Ovary (tissue), 3 donors: Measurements from ENCODE around the gene SLC37A1.

Experiments used
- EP300 ChIP-seq: sonication (generic); formaldehyde crosslinking; IDR thresholded peaks from one replicate; pipeline ENCODE4 v1.6.1; 2017; ENCODE audit warnings: antibody characterized with exemption
- POLR2A ChIP-seq: fragments of 450-650 bp; IDR thresholded peaks from one replicate; pipeline ENCODE4 v1.6.1; 2017; ENCODE audit warnings: antibody characterized with exemption, mild to moderate bottlenecking, moderate library complexity
- TF ChIP-seq, protein P1 (sequence below), 3 donors: fragments of 450-650 bp in 2 of 3; fragments of 200-600 bp in 1 of 3; IDR thresholded peaks; one replicate each; pipeline versions ENCODE4 v1.5.1 to v1.8.0; 2016 to 2022; ENCODE audit warnings: antibody characterized with exemption in 3 of 3, mild to moderate bottlenecking in 1 of 3
- donor health status: DM: no; HTN: no; CAD: no.

DNA sequence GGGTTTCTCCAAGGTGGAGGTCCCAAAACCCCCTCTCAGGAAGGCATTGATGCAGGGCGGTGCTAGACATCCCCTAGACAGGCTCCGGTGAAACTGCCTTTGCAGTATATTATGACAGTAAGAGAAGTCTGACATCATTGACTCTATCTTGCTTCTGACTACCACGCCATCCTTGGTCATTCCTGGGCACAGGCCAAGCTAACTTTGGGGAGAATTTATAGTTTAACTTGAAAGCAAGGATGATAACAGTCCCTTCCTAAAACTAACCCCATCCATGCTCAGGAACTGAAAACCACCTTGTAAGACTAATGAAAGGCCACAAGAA lies 47.9 kb upstream of the SLC37A1 start:
- TF ChIP-seq, protein P1, sequence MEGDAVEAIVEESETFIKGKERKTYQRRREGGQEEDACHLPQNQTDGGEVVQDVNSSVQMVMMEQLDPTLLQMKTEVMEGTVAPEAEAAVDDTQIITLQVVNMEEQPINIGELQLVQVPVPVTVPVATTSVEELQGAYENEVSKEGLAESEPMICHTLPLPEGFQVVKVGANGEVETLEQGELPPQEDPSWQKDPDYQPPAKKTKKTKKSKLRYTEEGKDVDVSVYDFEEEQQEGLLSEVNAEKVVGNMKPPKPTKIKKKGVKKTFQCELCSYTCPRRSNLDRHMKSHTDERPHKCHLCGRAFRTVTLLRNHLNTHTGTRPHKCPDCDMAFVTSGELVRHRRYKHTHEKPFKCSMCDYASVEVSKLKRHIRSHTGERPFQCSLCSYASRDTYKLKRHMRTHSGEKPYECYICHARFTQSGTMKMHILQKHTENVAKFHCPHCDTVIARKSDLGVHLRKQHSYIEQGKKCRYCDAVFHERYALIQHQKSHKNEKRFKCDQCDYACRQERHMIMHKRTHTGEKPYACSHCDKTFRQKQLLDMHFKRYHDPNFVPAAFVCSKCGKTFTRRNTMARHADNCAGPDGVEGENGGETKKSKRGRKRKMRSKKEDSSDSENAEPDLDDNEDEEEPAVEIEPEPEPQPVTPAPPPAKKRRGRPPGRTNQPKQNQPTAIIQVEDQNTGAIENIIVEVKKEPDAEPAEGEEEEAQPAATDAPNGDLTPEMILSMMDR (IDR thresholded peaks at IDR 0.05), result no peak
- no peak for TF ChIP-seq EP300
- TF ChIP-seq POLR2A, result no peak
